K562 (cell line): Measurements from ENCODE around the gene ABHD16A. TPM values are rescaled to one million over a fixed set of nuclear protein-coding genes. Genes with fewer than 3 reads are reported as not detected.

Experiments
- ATAC-seq: fragments of 200-7000 bp; cut with Tn5 transposase; 3 replicates; pipeline ENCODE4 v1.9.1; 2020; ENCODE audit warnings: moderate library complexity
- BruUV-seq: library from RNA; stranded (reverse); fragments of 400-500 nt; replicated peaks from 2 replicates; lab custom pipeline; 2021; lab: Mats Ljungman, UMichigan
- CTCF ChIA-PET: fragments of 300-600 bp; formaldehyde crosslinking; extraction: SDS; loops from one replicate; lab custom pipeline; 2021; ENCODE audit warnings: low intra/inter-chr PET ratio; lab: Yijun Ruan, JAX
- POLR2A ChIA-PET: fragments of 300-600, 350-650 bp; sonication (Branson Sonifier 250); formaldehyde crosslinking; extraction: SDS; loops from one replicate; lab custom pipeline; 2021; ENCODE audit warnings: antibody characterized with exemption, inconsistent platforms; lab: Yijun Ruan, JAX
- DNase-seq, 4 experiments: peaks; one replicate each; pipeline versions ENCODE4 v3.0.0 to v3.0.0-alpha.2; 2011 to 2018; ENCODE audit warnings: low spot score in 3 of 4, mixed read lengths in 3 of 4; ENCODE audit errors: extremely low read depth in 1 of 4
- FAIRE-seq: peaks from 2 replicates; lab custom pipeline; 2011; peaks lifted over from hg19 to GRCh38; lab: Jason Lieb, UNC
- H2AFZ ChIP-seq: 2 replicates; pipeline ENCODE4 v1.6.0; 2011; ENCODE audit warnings: low read depth, low read length, control low read depth, inconsistent platforms
- H3K27ac ChIP-seq: fragments of 200-600 bp; 3 replicates; pipeline ENCODE4 v1.8.0; 2011; ENCODE audit warnings: low read depth, mild to moderate bottlenecking, control low read depth, inconsistent platforms, low read length, moderate library complexity, mixed read lengths; ENCODE audit errors: extremely low read depth
- H3K27me3 ChIP-seq, 2 experiments: fragments of 300-600 bp in 1 of 2; 2 replicates in 1 of 2; 3 replicates in 1 of 2; pipeline versions ENCODE4 v1.6.0 to v1.8.0; 2011; ENCODE audit warnings: inconsistent platforms in 2 of 2, low read length in 2 of 2, mild to moderate bottlenecking in 1 of 2, mixed read lengths in 1 of 2, moderate library complexity in 1 of 2; ENCODE audit not compliant: control insufficient read depth in 2 of 2, insufficient read depth in 2 of 2
- H3K36me3 ChIP-seq: fragments of 300-600 bp; 3 replicates; pipeline ENCODE4 v1.8.0; 2011; ENCODE audit warnings: mild to moderate bottlenecking, low read length, inconsistent platforms; ENCODE audit not compliant: control insufficient read depth, insufficient read depth
- H3K4me1 ChIP-seq, 2 experiments: fragments of 200-600 bp in 1 of 2; replicated peaks in 1 of 2; 2 replicates in 1 of 2; 3 replicates in 1 of 2; pipeline versions ENCODE4 v1.5.1 to v1.8.0; 2011; ENCODE audit warnings: inconsistent platforms in 2 of 2, low read length in 2 of 2, mild to moderate bottlenecking in 1 of 2, mixed read lengths in 1 of 2, moderate library complexity in 1 of 2; ENCODE audit not compliant: control insufficient read depth in 2 of 2, insufficient read depth in 2 of 2
- H3K4me2 ChIP-seq: 2 replicates; pipeline ENCODE4 v1.6.1; 2011; ENCODE audit warnings: low read length, control low read depth, inconsistent platforms, mixed read lengths; ENCODE audit not compliant: insufficient read depth
- H3K4me3 ChIP-seq: fragments of 200-600 bp; sonication (generic), shearing (Covaris generic); 2 replicates; pipeline ENCODE4 v1.5.1; 2016; ENCODE audit warnings: control low read depth, inconsistent platforms
- H3K79me2 ChIP-seq: fragments of 200-600 bp; 3 replicates; pipeline ENCODE4 v1.8.0; 2011; ENCODE audit warnings: low read length, inconsistent platforms; ENCODE audit not compliant: control insufficient read depth, insufficient read depth
- H3K9ac ChIP-seq, 2 experiments: 2 replicates each; pipeline versions ENCODE4 v1.6.0 to v1.6.1; 2011; ENCODE audit warnings: low read depth in 2 of 2, low read length in 2 of 2, control low read depth in 1 of 2, inconsistent platforms in 1 of 2, mild to moderate bottlenecking in 1 of 2, mixed read lengths in 1 of 2; ENCODE audit not compliant: insufficient read depth in 1 of 2
- H3K9me1 ChIP-seq: one replicate; pipeline ENCODE4 v1.6.0; 2011; ENCODE audit warnings: inconsistent platforms, mild to moderate bottlenecking, low read length, moderate library complexity; ENCODE audit not compliant: control insufficient read depth, insufficient read depth
- H3K9me3 ChIP-seq: replicated peaks from 2 replicates; pipeline ENCODE4 v1.5.1; 2011; ENCODE audit warnings: low read depth, low read length, inconsistent platforms; ENCODE audit not compliant: control insufficient read depth, insufficient read depth
- H4K20me1 ChIP-seq: replicated peaks from 2 replicates; pipeline ENCODE4 v1.6.1; 2011; ENCODE audit warnings: low read length, inconsistent platforms, mixed read lengths; ENCODE audit not compliant: control insufficient read depth, insufficient read depth
- ETS2 ChIP-seq: IDR thresholded peaks from 2 replicates; pipeline ENCODE4 v1.6.1; 2016; ENCODE audit warnings: borderline replicate concordance, missing genetic modification characterization, mild to moderate bottlenecking, moderate library complexity, missing compliant biosample characterization; ENCODE audit not compliant: poor library complexity, severe bottlenecking
- ETV1 ChIP-seq: fragments of 450-650 bp; conservative IDR thresholded peaks from 2 replicates; pipeline ENCODE4 v1.6.1; 2016; ENCODE audit warnings: missing genetic modification characterization, control low read depth, low read depth, missing compliant biosample characterization
- ETV5 ChIP-seq: sonication (generic); formaldehyde crosslinking; IDR thresholded peaks from 2 replicates; pipeline ENCODE4 v1.4.0; 2020; ENCODE audit warnings: low read depth, mild to moderate bottlenecking, missing genetic modification reagents
- FOXK1 ChIP-seq: sonication (generic); formaldehyde crosslinking; IDR thresholded peaks from 2 replicates; pipeline ENCODE4 v1.8.0; 2022; ENCODE audit warnings: missing genetic modification reagents, mild to moderate bottlenecking, borderline replicate concordance
- GABPB1 ChIP-seq: sonication (generic); formaldehyde crosslinking; IDR thresholded peaks from 2 replicates; pipeline ENCODE4 v1.8.0; 2022; ENCODE audit warnings: mild to moderate bottlenecking, missing genetic modification reagents
- HDGF ChIP-seq: fragments of 450-650 bp; IDR thresholded peaks from 2 replicates; pipeline ENCODE4 v1.6.1; 2016
- HMGN3 ChIP-seq: IDR thresholded peaks from 2 replicates; pipeline ENCODE4 v1.6.1; 2011; ENCODE audit warnings: borderline replicate concordance, low read depth, mild to moderate bottlenecking, mixed read lengths, low read length; ENCODE audit not compliant: insufficient read length; ENCODE audit errors: extremely low read depth
- MTF1 ChIP-seq: fragments of 250-450 bp; sonication (Bioruptor Pico); IDR thresholded peaks from 2 replicates; pipeline ENCODE4 v1.9.0; 2021; ENCODE audit warnings: moderate library complexity, mild to moderate bottlenecking, inconsistent platforms, borderline replicate concordance
- NFRKB ChIP-seq: fragments of 450-650 bp; IDR thresholded peaks from 2 replicates; pipeline ENCODE4 v1.6.1; 2016; ENCODE audit warnings: low read depth
- PCBP1 ChIP-seq: fragments of 200-400 bp; formaldehyde crosslinking; IDR thresholded peaks from 2 replicates; pipeline ENCODE4 v1.6.1; 2018; ENCODE audit warnings: mild to moderate bottlenecking, low read depth, low read length; ENCODE audit not compliant: poor library complexity, severe bottlenecking
- POLR2AphosphoS5 ChIP-seq: IDR thresholded peaks from 2 replicates; pipeline ENCODE4 v1.6.1; 2011; ENCODE audit warnings: mild to moderate bottlenecking, low read depth, low read length, moderate library complexity; ENCODE audit not compliant: control insufficient read depth, insufficient read depth
- SAFB ChIP-seq: fragments of 200-400 bp; formaldehyde crosslinking; IDR thresholded peaks from 2 replicates; pipeline ENCODE4 v1.6.1; 2017; ENCODE audit warnings: low read depth, low read length, borderline replicate concordance
- TAF9B ChIP-seq: fragments of 450-650 bp; IDR thresholded peaks from 2 replicates; pipeline ENCODE4 v1.6.1; 2018; ENCODE audit warnings: mild to moderate bottlenecking; ENCODE audit not compliant: partially characterized antibody
- ZBTB49 ChIP-seq: sonication (generic); formaldehyde crosslinking; IDR thresholded peaks from 2 replicates; pipeline ENCODE4 v1.8.0; 2022; ENCODE audit warnings: missing genetic modification reagents, mild to moderate bottlenecking, borderline replicate concordance
- ZNF224 ChIP-seq: sonication (generic); formaldehyde crosslinking; IDR thresholded peaks from 2 replicates; pipeline ENCODE4 v1.8.0; 2022; ENCODE audit warnings: mild to moderate bottlenecking, missing genetic modification reagents
- ZNF583 ChIP-seq: fragments of 250-450 bp; sonication (Bioruptor Pico); IDR thresholded peaks from 2 replicates; pipeline ENCODE4 v1.4.0; 2020
- ZNF639 ChIP-seq, 2 experiments: fragments of 200-800 bp in 1 of 2; sonication (Bioruptor generic) in 1 of 2; sonication (generic) in 1 of 2; formaldehyde crosslinking in 1 of 2; IDR thresholded peaks in 1 of 2; conservative IDR thresholded peaks in 1 of 2; 2 replicates each; pipeline versions ENCODE4 v1.5.0 to v1.6.1; 2016 to 2020; ENCODE audit warnings: missing compliant biosample characterization in 1 of 2, missing genetic modification characterization in 1 of 2, missing genetic modification reagents in 1 of 2
- ZNF644 ChIP-seq: fragments of 200-800 bp; sonication (Bioruptor generic); IDR thresholded peaks from 2 replicates; pipeline ENCODE4 v1.6.1; 2016; ENCODE audit warnings: low read depth, missing genetic modification characterization, missing compliant biosample characterization
- ZNF778 ChIP-seq: fragments of 450-650 bp; formaldehyde crosslinking; IDR thresholded peaks from 2 replicates; pipeline ENCODE4 v1.4.0; 2020; ENCODE audit warnings: mild to moderate bottlenecking, moderate library complexity
- WGBS: fragments of 100-300 bp; shearing (Covaris generic); methylation state at CpG from one replicate; pipeline ENCODE4 v1.1.6; 2016; ENCODE audit warnings: low coverage, mixed read lengths; ENCODE audit not compliant: insufficient coverage; ENCODE audit errors: missing lambda C conversion rate; 5-methylcytosine and 5-hydroxymethylcytosine counted together
- in situ Hi-C: fragments of 300-500 bp; cut with MboI; formaldehyde crosslinking; loops from 4 replicates; pipeline ENCODE4 v1.15.0; 2018; ENCODE audit warnings: inconsistent platforms, mixed read lengths
- intact Hi-C: fragments of 100-400 bp; cut with micrococcal nuclease; formaldehyde crosslinking; loops from 2 replicates; pipeline ENCODE4 v1.14.2; 2022
- polyA plus RNA-seq, 8 experiments: library from polyadenylated mRNA; depleted of rRNA in 4 of 8; stranded (reverse) in 5 of 8; unstranded in 3 of 8; fragments of >200 nt; fragmentation: Nextera tagmentation in 2 of 8; fragmentation: Illumina TruSeq in 1 of 8; extraction: Ambion mirVana in 2 of 8; extraction: Trizol in 1 of 8; gene quantifications; 2 replicates each; pipeline versions ENCODE4 v1.2.1 to v1.2.3, GENCODE V29; 2011 to 2014; ENCODE audit warnings: inconsistent platforms in 1 of 8, missing spikeins in 1 of 8
- total RNA-seq, 7 experiments: library from RNA; depleted of rRNA in 6 of 7; stranded (reverse); fragments of >200 nt in 6 of 7; fragmentation: Illumina TruSeq in 2 of 7; extraction: Trizol in 2 of 7; gene quantifications; 2 replicates each; pipeline versions ENCODE4 v1.2.1 to v1.2.3, GENCODE V29; 2011 to 2021; ENCODE audit warnings: low replicate concordance in 1 of 7

Gene ABHD16A
- total and polyA plus RNA-seq, 9 of the 15 experiments (the other 6 are each of a cell fraction or from before 2014, with no cell fraction given) = 25.8 to 120 (median 81.6) TPM

GRCh38 chr6:31691078-31691463, 12.1 kb downstream of the ABHD16A start:
- H3K27me3 ChIP-seq = no peaks in the 10 kb centered on the region
- ChIA-PET CTCF (no interaction called here), POLR2A (interaction anchor here (0.6 to 7.1 kb wide), 44 partner anchors 12 to 498 kb away, joined by 3 to 158 read pairs (median 6); partner anchors contain the start of genes ABHD16A, APOM, BAG6 and C6orf47)
- in situ Hi-C loops (no loop called here), intact Hi-C loops (loop anchor here (2.0 kb wide), 2 partner anchors 44 to 140 kb away; no protein-coding TSS in a partner anchor)
- no peaks in the 10 kb centered on the region; the same call in 2 of the 3 replicates for H3K79me2 ChIP-seq
- ATAC-seq (no peak), FAIRE-seq (no peak), DNase-seq (no peak)
- no peaks in the 10 kb centered on the region for H3K9me1 ChIP-seq
- H3K4me2 ChIP-seq = peak overlapping the region; percentile 82
- peak overlapping the region; percentile 68 to 86; a peak in 3 of 4 replicates for H3K9ac ChIP-seq
- WGBS = 31% methylated on average over 6 of the region's 6 CpGs
- no peaks in the 10 kb centered on the region for H4K20me1 ChIP-seq
- H3K9me3 ChIP-seq = no peaks in the 10 kb centered on the region
- H3K27ac ChIP-seq = peak overlapping the region; percentile 88
- BruUV-seq = no TSS peak
- peaks cover 91% of the 10 kb centered on the region for H3K36me3 ChIP-seq
- 0 out of 2 replicates have a peak overlapping the region, but pooled peaks have one; percentile 14 for H2AFZ ChIP-seq
- peak overlapping the region; percentile 13; the same call in 1 of the 2 replicates for H3K4me3 ChIP-seq
- H3K4me1 ChIP-seq = peaks cover 63 to 65% of the 10 kb centered on the region in 2 experiments
- peak; percentile 50; the same call in 1 of the 2 replicates for TF ChIP-seq GABPB1
- no peak for TF ChIP-seq TAF9B
- 0 out of 2 replicates have a peak, but pooled peaks have one; percentile 71 for TF ChIP-seq ZBTB49 (CRISPR knock-in tag)
- no peak for TF ChIP-seq ETS2 (tag)
- no peak for TF ChIP-seq MTF1 (CRISPR knock-in tag)
- TF ChIP-seq POLR2AphosphoS5 = no peak
- TF ChIP-seq ETV1 (tag) = no peak
- 0 out of 4 replicates have a peak, but pooled peaks of 1 of the 2 experiments have one; percentile 0 for TF ChIP-seq ZNF639 (CRISPR knock-in tag; conservative IDR thresholded peaks at IDR 0.05 in 1 of 2, IDR thresholded peaks at IDR 0.05 in 1 of 2)
- 0 out of 2 replicates have a peak, but pooled peaks have one; percentile 21 for TF ChIP-seq FOXK1 (CRISPR knock-in tag)
- peak; percentile 14; the same call in 1 of the 2 replicates for TF ChIP-seq HDGF
- TF ChIP-seq ZNF224 = no peak
- no peak for TF ChIP-seq ZNF583 (CRISPR knock-in tag)
- 0 out of 2 replicates have a peak, but pooled peaks have one; percentile 15 for TF ChIP-seq NFRKB
- no peak for TF ChIP-seq ZNF644
- TF ChIP-seq SAFB = no peak
- TF ChIP-seq HMGN3 = peak; percentile 5
- no peak for TF ChIP-seq ETV5 (CRISPR knock-in tag)
- TF ChIP-seq PCBP1 = no peak
- TF ChIP-seq ZNF778 = no peak
